GM06990 (cell line): Measurements from ENCODE around the gene OR11A1.

Source experiments
- DNase-seq: peaks from one replicate; pipeline ENCODE4 v3.0.0-alpha.2; 2011; ENCODE audit not compliant: insufficient read length; ENCODE audit errors: extremely low read depth
- H3K27me3 ChIP-seq: replicated peaks from 2 replicates; pipeline ENCODE4 v1.6.0; 2011; ENCODE audit warnings: low read length; ENCODE audit not compliant: control insufficient read depth, insufficient read depth
- H3K36me3 ChIP-seq: 2 replicates; pipeline ENCODE4 v1.5.1; 2011; ENCODE audit warnings: low read length; ENCODE audit not compliant: control insufficient read depth, insufficient read depth
- H3K4me3 ChIP-seq: replicated peaks from 2 replicates; pipeline ENCODE4 v1.5.1; 2011; ENCODE audit warnings: low read depth, mild to moderate bottlenecking, control low read depth, low read length
- CTCF ChIP-seq: IDR thresholded peaks from 2 replicates; pipeline ENCODE4 v1.5.1; 2011; ENCODE audit warnings: low read length, control low read depth, mild to moderate bottlenecking, inconsistent platforms; ENCODE audit not compliant: insufficient read depth, poor library complexity, severe bottlenecking

OR11A1 gene

DNA sequence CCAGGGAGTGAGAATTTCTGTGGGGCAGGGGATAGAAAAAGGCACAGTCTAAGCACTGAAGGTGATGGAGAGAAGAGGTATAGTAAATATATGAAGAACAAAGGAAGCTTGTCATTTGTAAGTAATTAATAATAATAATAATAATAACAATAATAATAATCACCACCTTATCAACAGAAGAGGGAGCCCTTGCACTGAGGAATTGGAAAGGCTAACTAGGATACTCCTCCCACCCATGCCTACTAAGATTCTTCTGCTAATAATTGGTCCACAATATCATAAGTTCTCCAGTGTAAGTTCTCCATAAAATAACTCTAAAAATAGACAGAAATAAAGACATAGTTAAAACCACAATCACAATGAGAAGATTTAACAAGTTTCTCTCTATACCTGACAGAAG, 80.9 kb downstream of the OR11A1 start:
- no peaks in the 10 kb centered on the region for H3K36me3 ChIP-seq
- DNase-seq, result no peak
- no peaks in the 10 kb centered on the region for H3K27me3 ChIP-seq
- TF ChIP-seq CTCF, result peak; percentile 17
- H3K4me3 ChIP-seq, result no peak overlapping the region
